Vagina (tissue), 2 donors: ENCODE measurements around the gene AGAP3. TPM values are rescaled to one million over a fixed set of nuclear protein-coding genes. Genes with fewer than 3 reads are reported as not detected.

Experiments used
- DNase-seq, 2 donors: peaks; one replicate each; pipeline ENCODE4 v3.0.0-alpha.2; 2017; ENCODE audit errors: extremely low spot score in 2 of 2
- H3K27ac ChIP-seq: fragments of 200-600 bp; sonication (generic); one replicate; pipeline ENCODE4 v1.5.1; 2019
- H3K27me3 ChIP-seq: fragments of 200-600 bp; sonication (generic); one replicate; pipeline ENCODE4 v1.5.1; 2019
- H3K36me3 ChIP-seq, 2 donors: fragments of 200-600 bp; sonication (generic); one replicate each; pipeline ENCODE4 v1.5.1; 2017 to 2019
- H3K4me1 ChIP-seq: fragments of 200-600 bp; sonication (generic); one replicate; pipeline ENCODE4 v1.5.1; 2019
- H3K4me3 ChIP-seq, 2 donors: fragments of 200-600 bp; sonication (generic); 1 replicate in 1 of 2; 2 replicates in 1 of 2; pipeline ENCODE4 v1.5.1; 2016 to 2019
- H3K9me3 ChIP-seq: fragments of 200-600 bp; sonication (generic); one replicate; pipeline ENCODE4 v1.5.1; 2019
- POLR2A ChIP-seq, 2 donors: fragments of 450-650 bp; IDR thresholded peaks; one replicate each; pipeline ENCODE4 v1.6.1; 2017; ENCODE audit warnings: antibody characterized with exemption in 2 of 2, mild to moderate bottlenecking in 2 of 2, moderate library complexity in 2 of 2
- POLR2AphosphoS5 ChIP-seq, 2 donors: sonication (generic); formaldehyde crosslinking; IDR thresholded peaks; one replicate each; pipeline ENCODE4 v1.9.0; 2017; ENCODE audit warnings: antibody characterized with exemption in 2 of 2, mild to moderate bottlenecking in 2 of 2, low read depth in 1 of 2; ENCODE audit not compliant: insufficient read depth in 1 of 2
- intact Hi-C: fragments of 100-400 bp; cut with DNase I; formaldehyde crosslinking; loops from one replicate; pipeline ENCODE4 v1.15.1; 2023
- total RNA-seq: library from RNA; depleted of rRNA; stranded (reverse); fragments of >200 nt; gene quantifications from one replicate; pipeline ENCODE4 v1.2.3, GENCODE V29; 2016
- TF ChIP-seq, protein P1 (sequence below), 3 experiments: fragments of 450-650 bp in 2 of 3; fragments of 200-600 bp in 1 of 3; sonication (generic) in 1 of 3; IDR thresholded peaks; one replicate each; pipeline ENCODE4 v1.5.1; 2017 to 2019; ENCODE audit warnings: antibody characterized with exemption in 3 of 3, mild to moderate bottlenecking in 2 of 3, moderate library complexity in 2 of 3

AGAP3 gene
- total RNA-seq, 1 donor from 2014 or later, result 98.2 TPM

DNA sequence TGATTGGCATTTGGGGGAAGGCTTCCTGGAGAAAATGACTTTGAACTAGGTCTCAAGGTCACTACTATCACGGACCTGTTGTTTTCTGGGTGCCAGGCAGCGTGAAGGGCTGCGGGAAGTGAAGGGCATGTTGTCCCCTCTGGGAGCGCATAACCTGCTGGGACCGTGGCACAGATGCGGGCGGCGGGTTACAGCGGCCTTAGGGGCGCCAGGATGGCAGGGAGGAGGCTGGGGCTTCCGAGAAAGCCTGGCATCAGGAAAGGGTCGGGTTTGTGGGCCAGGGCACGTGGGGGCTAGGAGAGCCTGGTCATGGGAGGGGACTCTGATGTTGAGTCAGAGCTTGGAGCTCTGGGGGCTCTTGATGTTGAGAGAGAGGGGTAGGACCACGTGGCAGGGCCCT lies 20.8 kb upstream of the AGAP3 start:
- peaks cover 0 to 66% of the 10 kb centered on the region in 2 donors for H3K36me3 ChIP-seq
- intact Hi-C loops, result no loop called here
- TF ChIP-seq, protein P1, sequence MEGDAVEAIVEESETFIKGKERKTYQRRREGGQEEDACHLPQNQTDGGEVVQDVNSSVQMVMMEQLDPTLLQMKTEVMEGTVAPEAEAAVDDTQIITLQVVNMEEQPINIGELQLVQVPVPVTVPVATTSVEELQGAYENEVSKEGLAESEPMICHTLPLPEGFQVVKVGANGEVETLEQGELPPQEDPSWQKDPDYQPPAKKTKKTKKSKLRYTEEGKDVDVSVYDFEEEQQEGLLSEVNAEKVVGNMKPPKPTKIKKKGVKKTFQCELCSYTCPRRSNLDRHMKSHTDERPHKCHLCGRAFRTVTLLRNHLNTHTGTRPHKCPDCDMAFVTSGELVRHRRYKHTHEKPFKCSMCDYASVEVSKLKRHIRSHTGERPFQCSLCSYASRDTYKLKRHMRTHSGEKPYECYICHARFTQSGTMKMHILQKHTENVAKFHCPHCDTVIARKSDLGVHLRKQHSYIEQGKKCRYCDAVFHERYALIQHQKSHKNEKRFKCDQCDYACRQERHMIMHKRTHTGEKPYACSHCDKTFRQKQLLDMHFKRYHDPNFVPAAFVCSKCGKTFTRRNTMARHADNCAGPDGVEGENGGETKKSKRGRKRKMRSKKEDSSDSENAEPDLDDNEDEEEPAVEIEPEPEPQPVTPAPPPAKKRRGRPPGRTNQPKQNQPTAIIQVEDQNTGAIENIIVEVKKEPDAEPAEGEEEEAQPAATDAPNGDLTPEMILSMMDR (IDR thresholded peaks at IDR 0.05), result no peak
- TF ChIP-seq POLR2A (IDR thresholded peaks at IDR 0.05) (no peak), POLR2AphosphoS5 (IDR thresholded peaks at IDR 0.05; ENCODE audit: insufficient read depth in 1 of 2, low read depth in 1 of 2) (no peak)

GRCh38 chr7:151066273-151066974 lies 19.9 kb upstream of the AGAP3 start:
- no peak for DNase-seq
- TF ChIP-seq, protein P1 (IDR thresholded peaks at IDR 0.05), result no peak
- no peak for TF ChIP-seq POLR2AphosphoS5 (IDR thresholded peaks at IDR 0.05; ENCODE audit: insufficient read depth in 1 of 2, low read depth in 1 of 2)
- H3K4me3 ChIP-seq, result no peak overlapping the region
- peaks cover 24% of the 10 kb centered on the region for H3K4me1 ChIP-seq
- H3K9me3 ChIP-seq, result no peaks in the 10 kb centered on the region
- intact Hi-C loops, result no loop called here
- no peak overlapping the region for H3K27ac ChIP-seq
- no peaks in the 10 kb centered on the region for H3K27me3 ChIP-seq
- H3K36me3 ChIP-seq, result peaks cover 0 to 75% of the 10 kb centered on the region in 2 donors

More for the DNA sequence above, 20.8 kb upstream of the AGAP3 start:
- H3K9me3 ChIP-seq, result no peaks in the 10 kb centered on the region
- H3K4me3 ChIP-seq, result no peak overlapping the region
- H3K27me3 ChIP-seq, result no peaks in the 10 kb centered on the region
- DNase-seq, result no peak
- H3K27ac ChIP-seq, result no peak overlapping the region
- H3K4me1 ChIP-seq, result peaks cover 33% of the 10 kb centered on the region

GRCh38 chr7:151068069-151068773 lies 18.1 kb upstream of the AGAP3 start:
- peaks cover 0 to 91% of the 10 kb centered on the region in 2 donors for H3K36me3 ChIP-seq
- H3K4me1 ChIP-seq, result peaks cover 6% of the 10 kb centered on the region
- intact Hi-C loops, result no loop called here
- TF ChIP-seq, protein P1 (IDR thresholded peaks at IDR 0.05), result no peak
- no peak for TF ChIP-seq POLR2AphosphoS5 (IDR thresholded peaks at IDR 0.05; ENCODE audit: insufficient read depth in 1 of 2, low read depth in 1 of 2)
- no peak for TF ChIP-seq POLR2A (IDR thresholded peaks at IDR 0.05)
- H3K27ac ChIP-seq, result no peak overlapping the region
- no peaks in the 10 kb centered on the region for H3K27me3 ChIP-seq
- no peak overlapping the region for H3K4me3 ChIP-seq
- DNase-seq, result no peak
- H3K9me3 ChIP-seq, result no peaks in the 10 kb centered on the region

GRCh38 chr7:151069841-151070573 lies 16.3 kb upstream of the AGAP3 start:
- Histone ChIP-seq H3K9me3 (no peaks in the 10 kb centered on the region), H3K27ac (no peak overlapping the region), H3K27me3 (no peaks in the 10 kb centered on the region), H3K36me3 (peaks cover 0 to 96% of the 10 kb centered on the region in 2 donors), H3K4me3 (no peak overlapping the region), H3K4me1 (no peaks in the 10 kb centered on the region)
- intact Hi-C loops, result no loop called here
- TF ChIP-seq POLR2A (IDR thresholded peaks at IDR 0.05), result no peak
- TF ChIP-seq POLR2AphosphoS5 (IDR thresholded peaks at IDR 0.05; ENCODE audit: insufficient read depth in 1 of 2, low read depth in 1 of 2), result no peak
- TF ChIP-seq, protein P1 (IDR thresholded peaks at IDR 0.05), result no peak
- DNase-seq, result no peak
